Posterior cingulate gyrus (tissue), 11 donors: ENCODE measurements around the gene LCORL.

Experiments
- DNase-seq, 10 donors: peaks; one replicate each; pipeline versions ENCODE4 v3.0.0 to v3.0.0-alpha.2; 2020 to 2021; ENCODE audit warnings: mixed read lengths in 3 of 10
- intact Hi-C: fragments of 100-400 bp; cut with DNase I; formaldehyde crosslinking; loops from one replicate; pipeline ENCODE4 v1.15.1; 2023

The LCORL gene

DNA sequence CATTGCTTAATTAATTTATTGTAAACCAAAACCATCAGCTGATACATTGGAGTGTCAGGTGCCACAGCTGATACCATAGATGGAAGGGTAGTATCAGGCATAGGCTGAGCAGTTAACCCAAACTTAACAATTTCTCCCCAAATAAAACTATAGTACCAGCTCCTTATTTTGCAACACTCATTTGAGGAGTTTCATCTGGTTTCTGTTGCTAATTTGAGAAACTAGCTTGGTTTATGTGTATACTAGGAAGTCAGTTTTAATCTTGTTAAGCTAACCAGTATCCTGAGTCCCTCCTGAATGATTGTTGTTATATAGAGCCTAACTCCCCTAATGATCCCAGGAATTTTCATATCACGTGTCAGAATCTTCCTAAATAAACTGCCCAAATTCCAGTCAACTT is 223.7 kb downstream of the LCORL start:
- intact Hi-C loops, result no loop called here
- no peak for DNase-seq

DNA sequence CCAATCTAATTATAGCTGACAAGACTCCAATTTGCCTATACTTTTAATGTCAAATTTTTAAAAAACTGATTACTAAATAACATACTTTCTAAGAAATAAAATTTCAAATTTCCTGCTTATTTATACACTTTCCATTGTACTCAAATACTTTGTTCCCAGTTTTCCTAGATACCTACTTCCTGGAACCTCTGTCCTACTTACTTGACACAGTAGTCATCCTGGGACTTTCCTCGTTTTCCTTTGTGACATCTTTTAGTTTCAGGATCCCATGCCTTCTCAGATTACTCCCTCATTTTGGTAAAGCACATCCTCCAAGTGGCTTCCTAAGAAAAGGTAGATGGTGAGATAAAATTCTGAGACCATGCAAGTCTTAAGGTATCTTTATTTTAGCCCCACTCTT is 226.8 kb downstream of the LCORL start:
- no peak for DNase-seq
- intact Hi-C loops, result no loop called here
